GM12892 (cell line): ENCODE measurements around the gene EXOC6B.

Source experiments
- DNase-seq: peaks from one replicate; pipeline ENCODE4 v3.0.0; 2011; ENCODE audit not compliant: insufficient read length
- FAIRE-seq: peaks from 2 replicates; lab custom pipeline; 2011; peaks lifted over from hg19 to GRCh38; lab: Jason Lieb, UNC
- POLR2A ChIP-seq: IDR thresholded peaks from 2 replicates; pipeline ENCODE4 v1.6.1; 2011; ENCODE audit warnings: low read depth, low read length, control low read depth
- POLR2AphosphoS5 ChIP-seq: IDR thresholded peaks from 2 replicates; pipeline ENCODE4 v1.6.1; 2011; ENCODE audit warnings: low read depth, low read length, control low read depth
- TAF1 ChIP-seq: IDR thresholded peaks from 2 replicates; pipeline ENCODE4 v1.6.1; 2011; ENCODE audit warnings: low read depth, mild to moderate bottlenecking, control low read depth, low read length, borderline replicate concordance

Gene EXOC6B

GRCh38 chr2:72166279-72166678, 659.6 kb downstream of the EXOC6B start:
- DNase-seq: no peak
- no peak for FAIRE-seq
- TF ChIP-seq TAF1 (no peak), POLR2AphosphoS5 (no peak), POLR2A (no peak)

GRCh38 chr2:72165792-72166191, 660.0 kb downstream of the EXOC6B start:
- no peak for FAIRE-seq
- DNase-seq: no peak
- TF ChIP-seq POLR2A (no peak), POLR2AphosphoS5 (no peak), TAF1 (no peak)

- TF ChIP-seq TAF1: no peak
- no peak for FAIRE-seq
- DNase-seq: no peak
Measured at GRCh38 chr2:72162574-72162973, 663.3 kb downstream of the EXOC6B start.

- no peak for DNase-seq
- FAIRE-seq: no peak
- TF ChIP-seq TAF1 (no peak), POLR2AphosphoS5 (no peak), POLR2A (no peak)
Measured at GRCh38 chr2:72159211-72159993, 666.4 kb downstream of the EXOC6B start.

- TF ChIP-seq TAF1 (no peak), POLR2AphosphoS5 (no peak), POLR2A (no peak)
- no peak for FAIRE-seq
- no peak for DNase-seq
Measured at GRCh38 chr2:72157871-72158771, 667.7 kb downstream of the EXOC6B start.

- no peak for FAIRE-seq
Measured at GRCh38 chr2:72156872-72157271, 669.0 kb downstream of the EXOC6B start.

GRCh38 chr2:72155737-72156136, 670.1 kb downstream of the EXOC6B start:
- DNase-seq (no peak), FAIRE-seq (no peak)
- TF ChIP-seq POLR2AphosphoS5 (no peak), POLR2A (no peak), TAF1 (no peak)

More at GRCh38 chr2:72156872-72157271, 669.0 kb downstream of the EXOC6B start:
- DNase-seq: no peak
- TF ChIP-seq TAF1 (no peak), POLR2A (no peak), POLR2AphosphoS5 (no peak)

- TF ChIP-seq POLR2A (no peak), TAF1 (no peak), POLR2AphosphoS5 (no peak)
- FAIRE-seq (no peak), DNase-seq (no peak)
Measured at GRCh38 chr2:72155151-72155550, 670.7 kb downstream of the EXOC6B start.

GRCh38 chr2:72154386-72154975, 671.4 kb downstream of the EXOC6B start:
- TF ChIP-seq POLR2A (no peak), POLR2AphosphoS5 (no peak), TAF1 (no peak)
- no peak for FAIRE-seq
- DNase-seq: no peak

GRCh38 chr2:72153924-72154323, 671.9 kb downstream of the EXOC6B start:
- DNase-seq (no peak), FAIRE-seq (no peak)
- TF ChIP-seq POLR2A (no peak), TAF1 (no peak), POLR2AphosphoS5 (no peak)

GRCh38 chr2:72153026-72153791, 672.6 kb downstream of the EXOC6B start:
- no peak for FAIRE-seq
- DNase-seq: no peak

More at GRCh38 chr2:72153026-72153791, 672.6 kb downstream of the EXOC6B start:
- TF ChIP-seq POLR2A (no peak), POLR2AphosphoS5 (no peak), TAF1 (no peak)
